GM19025 (cell line): ENCODE measurements around the gene PRKCH.
"Not testable (repeated sequence)": the region's sequence is repeated elsewhere in the genome, so short reads cannot be mapped to it uniquely, and the experiment has no call there.

Source experiments
- ATAC-seq: cut with Tn5 transposase; IDR thresholded peaks from one replicate; pipeline ENCODE4 v1.9.1; 2021; ENCODE audit warnings: mild to moderate bottlenecking, low read depth, moderate library complexity; ENCODE audit not compliant: unreplicated experiment

PRKCH gene

GRCh38 chr14:61444215-61444768, 122.9 kb downstream of the PRKCH start:
- peak; percentile 86 for ATAC-seq

- no peak for ATAC-seq
These were observed 130.1 kb downstream of the PRKCH start for GRCh38 chr14:61451491-61451890.

DNA sequence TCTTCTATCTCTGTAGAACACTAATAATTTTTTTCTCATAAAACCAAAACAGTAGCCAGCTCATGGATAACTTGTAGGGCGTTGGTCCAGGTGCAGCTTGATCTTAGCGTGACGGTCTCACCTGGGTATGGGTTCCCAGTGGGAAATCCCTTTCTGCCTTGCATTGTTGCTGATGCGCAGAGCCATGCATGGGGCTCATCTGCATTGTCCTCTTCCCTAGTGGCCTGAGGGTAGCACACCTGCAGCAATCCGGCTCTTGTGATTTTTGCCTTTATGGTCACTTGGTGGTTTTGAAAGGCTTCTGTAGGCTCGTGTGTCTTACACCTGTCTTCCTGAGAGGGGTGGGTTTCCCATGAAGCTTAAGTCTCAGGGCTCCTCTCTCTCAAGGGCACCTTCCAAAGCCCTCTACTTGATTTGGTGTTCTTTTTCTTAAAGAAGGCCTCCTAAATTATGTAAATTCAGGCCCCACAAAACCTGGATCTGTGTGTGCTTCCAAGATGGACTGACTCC, 130.6 kb downstream of the PRKCH start:
- ATAC-seq: no peak

- no peak for ATAC-seq
These were observed 131.1 kb downstream of the PRKCH start for GRCh38 chr14:61452452-61452851.

DNA sequence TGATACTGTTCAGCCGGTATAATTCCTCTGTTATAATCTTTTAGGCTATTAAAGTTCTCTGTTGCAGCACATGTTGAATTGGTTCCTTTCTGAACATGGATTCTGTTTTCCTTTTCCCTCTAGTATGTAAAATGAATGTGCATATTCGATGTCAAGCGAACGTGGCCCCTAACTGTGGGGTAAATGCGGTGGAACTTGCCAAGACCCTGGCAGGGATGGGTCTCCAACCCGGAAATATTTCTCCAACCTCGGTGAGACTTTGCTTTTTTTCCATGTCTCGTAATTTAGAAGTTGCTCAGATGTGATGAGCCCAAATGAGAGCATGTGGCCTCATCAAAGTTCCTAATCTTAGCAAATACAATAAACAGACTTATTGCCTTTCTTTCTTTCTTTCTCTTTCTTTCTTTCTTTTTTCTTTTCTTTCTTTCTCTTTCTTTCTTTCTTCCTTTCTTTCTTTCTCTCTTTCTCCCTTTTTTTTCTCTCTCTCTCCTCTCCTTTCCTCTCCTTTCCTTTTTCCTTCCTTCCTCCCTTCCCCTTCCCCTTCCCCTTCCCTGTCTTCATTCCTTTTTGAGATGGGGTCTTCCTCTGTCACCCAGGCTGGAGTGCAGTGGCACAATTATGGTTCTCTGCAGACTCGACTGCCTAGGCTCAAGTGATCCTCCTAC, 131.9 kb downstream of the PRKCH start:
- ATAC-seq: no peak

- no peak for ATAC-seq
These were observed 133.2 kb downstream of the PRKCH start for GRCh38 chr14:61454545-61454944.

DNA sequence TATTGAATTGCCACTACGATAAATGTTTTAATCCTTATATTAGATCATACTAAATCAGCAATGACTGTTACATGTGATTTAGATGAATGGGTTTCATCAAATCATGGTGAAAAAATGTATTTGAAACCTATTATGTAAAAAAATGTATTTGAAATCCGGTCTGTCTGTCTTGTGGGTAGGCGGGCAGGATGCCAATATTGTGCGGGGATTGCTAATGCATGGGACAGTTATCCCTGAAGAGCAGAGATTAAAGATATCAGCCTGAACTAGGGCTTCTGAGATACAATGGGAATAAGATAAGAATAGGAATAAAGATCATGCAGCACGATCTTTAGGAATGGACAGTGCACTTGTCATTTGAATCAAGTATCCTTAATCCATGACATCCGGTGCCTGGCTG, 134.0 kb downstream of the PRKCH start:
- no peak for ATAC-seq

DNA sequence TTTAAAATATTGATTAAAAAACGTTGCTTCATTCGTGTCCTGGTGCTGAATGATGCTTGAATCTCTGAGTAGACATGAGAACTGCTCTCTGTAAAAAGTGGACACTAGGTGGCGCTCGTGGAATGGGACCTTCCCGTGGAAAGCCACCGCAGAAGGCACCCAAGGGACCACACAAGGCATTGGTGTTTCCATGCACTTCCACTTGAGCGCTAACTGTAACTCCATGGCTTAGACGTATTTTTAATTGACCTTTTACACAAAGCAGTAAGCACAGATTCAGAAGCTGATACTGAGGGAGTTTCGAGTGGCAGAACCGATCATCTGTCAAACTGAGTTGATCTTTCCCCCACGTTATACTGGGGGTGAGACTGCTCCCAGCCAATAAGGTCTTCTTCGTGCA, 135.3 kb downstream of the PRKCH start:
- ATAC-seq: peak; percentile 84

- ATAC-seq: no peak
These were observed 137.4 kb downstream of the PRKCH start for GRCh38 chr14:61458766-61459165.

GRCh38 chr14:61459229-61459628, 137.8 kb downstream of the PRKCH start:
- ATAC-seq: no peak

GRCh38 chr14:61460063-61460462, 138.7 kb downstream of the PRKCH start:
- ATAC-seq: no peak

GRCh38 chr14:61460718-61461611, 139.6 kb downstream of the PRKCH start:
- no peak for ATAC-seq

- no peak for ATAC-seq
These were observed 140.5 kb downstream of the PRKCH start for GRCh38 chr14:61461808-61462275.

- no peak for ATAC-seq
These were observed 141.3 kb downstream of the PRKCH start for GRCh38 chr14:61462566-61463193.

- no peak for ATAC-seq
These were observed 142.4 kb downstream of the PRKCH start for GRCh38 chr14:61463664-61464285.

DNA sequence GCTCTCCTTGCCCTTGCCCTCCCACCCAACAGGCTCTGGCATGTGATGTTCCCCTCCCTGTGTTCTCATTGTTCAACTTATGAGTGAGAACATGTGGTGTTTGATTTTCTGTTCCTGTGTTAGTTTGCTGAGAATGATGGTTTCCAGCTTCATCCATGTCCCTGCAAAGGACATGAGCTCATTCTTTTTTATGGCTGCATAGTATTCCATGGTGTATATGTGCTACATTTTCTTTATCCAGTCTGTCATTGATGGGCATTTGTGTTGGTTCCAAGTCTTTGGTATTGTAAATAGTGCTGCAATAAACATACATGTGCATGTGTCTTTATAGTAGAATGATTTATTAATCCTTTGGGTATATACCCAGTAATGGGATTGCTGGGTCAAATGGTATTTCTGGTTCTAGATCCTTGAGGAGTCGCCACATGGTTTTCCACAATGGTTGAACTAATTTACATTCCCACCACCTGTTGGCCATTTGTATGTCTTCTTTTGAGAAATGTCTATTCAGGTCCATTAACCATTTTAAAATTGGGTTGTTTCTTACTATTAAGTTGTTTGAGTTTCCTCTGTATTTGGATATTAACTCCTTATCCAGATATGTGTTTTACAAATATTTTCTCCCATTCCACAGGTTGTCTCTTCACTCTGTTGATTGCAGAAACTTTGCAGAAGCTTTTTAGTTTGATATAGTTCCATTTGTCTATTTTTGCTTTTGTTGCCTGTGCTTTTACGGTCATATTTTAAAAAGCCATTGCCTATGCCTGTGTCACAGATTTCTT, 143.4 kb downstream of the PRKCH start:
- ATAC-seq: not testable (repeated sequence)

GRCh38 chr14:61466249-61466904, 145.0 kb downstream of the PRKCH start:
- no peak for ATAC-seq

DNA sequence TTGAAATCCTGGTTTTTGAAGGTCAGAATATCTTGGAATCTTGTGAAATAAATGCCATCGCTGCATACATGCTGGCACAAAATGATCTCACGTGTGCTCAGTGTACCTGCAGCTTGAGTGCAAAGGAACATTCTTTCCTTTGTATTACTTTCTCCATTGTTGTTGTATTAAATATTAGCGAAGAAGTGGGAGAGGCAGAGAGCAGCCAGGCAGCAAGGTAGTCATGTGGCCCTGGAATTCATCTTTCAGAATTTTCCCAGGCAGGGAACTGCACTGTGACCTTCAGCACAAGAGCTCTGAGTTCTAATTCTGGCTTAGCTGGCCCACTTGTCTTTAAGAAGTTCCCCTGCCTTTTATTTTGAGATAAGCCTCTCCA, 145.5 kb downstream of the PRKCH start:
- no peak for ATAC-seq

GRCh38 chr14:61467296-61467695, 145.9 kb downstream of the PRKCH start:
- ATAC-seq: no peak
